Measurements from ENCODE around the gene DAP. TPM values are rescaled to one million over a fixed set of nuclear protein-coding genes. Genes with fewer than 3 reads are reported as not detected.

Gene DAP
- total and polyA plus RNA-seq, 2 of the 13 experiments (the other 11 are each of a cell fraction or from before 2014, with no cell fraction given), result 22.0 to 57.5 TPM

DNA sequence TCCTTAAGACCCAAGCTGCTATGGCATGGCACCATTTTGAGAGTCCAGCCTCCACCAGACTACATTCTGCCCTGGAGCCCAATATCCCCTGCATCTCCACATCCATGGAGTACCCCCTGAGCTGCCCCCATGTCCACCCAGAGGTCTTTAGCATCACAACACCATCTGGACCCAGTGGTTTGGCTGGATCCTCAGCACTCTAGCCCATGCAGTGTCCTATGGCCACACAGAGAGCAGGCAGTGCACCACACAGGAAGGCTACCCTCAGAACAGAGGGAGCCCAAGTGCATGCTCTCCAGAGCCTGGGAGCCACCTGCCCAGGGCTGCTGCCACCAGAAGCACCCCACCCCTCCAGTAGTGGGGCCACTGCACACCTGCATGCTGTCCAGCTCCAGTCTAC, 18.6 kb upstream of the DAP start:
- H3K79me2 ChIP-seq (ENCODE audit: insufficient read depth, low read length), result no peaks in the 10 kb centered on the region
- ATAC-seq, result no peak; the same call in 2 of the 3 replicates
- H3K4me2 ChIP-seq (ENCODE audit: low read depth, low read length), result no peak overlapping the region
- DNase-seq (ENCODE audit: low spot score), result no peak
- no peak overlapping the region for H3K4me3 ChIP-seq (replicated peaks in 1 of 3; ENCODE audit: insufficient read depth in 1 of 3, low read depth in 2 of 3, low read length in 3 of 3)
- no peaks in the 10 kb centered on the region for H3K9me3 ChIP-seq (ENCODE audit: low read length)
- H3K9ac ChIP-seq (ENCODE audit: insufficient read depth, low read depth, low read length), result no peak overlapping the region
- ChIA-PET CTCF (ENCODE audit: low intra/inter-chr PET ratio, low total read pairs) (no interaction called here), POLR2A (no interaction called here)
- in situ Hi-C loops (cut with HindIII; ENCODE audit: extremely low pct_ligation_motif_present, low pct_unique_long_range_greater_than_20kb) (no loop called here), intact Hi-C loops (cut with micrococcal nuclease; ENCODE audit: unreplicated experiment) (no loop called here)
- H3K4me1 ChIP-seq (ENCODE audit: insufficient read depth, low read length), result no peaks in the 10 kb centered on the region
- H4K20me1 ChIP-seq (ENCODE audit: insufficient read depth, low read length), result no peaks in the 10 kb centered on the region
- no peak overlapping the region for H3K27ac ChIP-seq (ENCODE audit: extremely low read length, insufficient read depth, low read length)
- no peak for FAIRE-seq
- BruUV-seq (replicated peaks), result no TSS peak
- H2AFZ ChIP-seq (ENCODE audit: low read length), result no peak overlapping the region
- no peak for TF ChIP-seq ZFP36L2 (CRISPR knock-in tag; IDR thresholded peaks at IDR 0.05)
- TF ChIP-seq MLLT10 (CRISPR knock-in tag; IDR thresholded peaks at IDR 0.05), result no peak
- no peak for TF ChIP-seq ZNF841 (CRISPR knock-in tag; IDR thresholded peaks at IDR 0.05; ENCODE audit: borderline replicate concordance)
- TF ChIP-seq, protein P1, sequence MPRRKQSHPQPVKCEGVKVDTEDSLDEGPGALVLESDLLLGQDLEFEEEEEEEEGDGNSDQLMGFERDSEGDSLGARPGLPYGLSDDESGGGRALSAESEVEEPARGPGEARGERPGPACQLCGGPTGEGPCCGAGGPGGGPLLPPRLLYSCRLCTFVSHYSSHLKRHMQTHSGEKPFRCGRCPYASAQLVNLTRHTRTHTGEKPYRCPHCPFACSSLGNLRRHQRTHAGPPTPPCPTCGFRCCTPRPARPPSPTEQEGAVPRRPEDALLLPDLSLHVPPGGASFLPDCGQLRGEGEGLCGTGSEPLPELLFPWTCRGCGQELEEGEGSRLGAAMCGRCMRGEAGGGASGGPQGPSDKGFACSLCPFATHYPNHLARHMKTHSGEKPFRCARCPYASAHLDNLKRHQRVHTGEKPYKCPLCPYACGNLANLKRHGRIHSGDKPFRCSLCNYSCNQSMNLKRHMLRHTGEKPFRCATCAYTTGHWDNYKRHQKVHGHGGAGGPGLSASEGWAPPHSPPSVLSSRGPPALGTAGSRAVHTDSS (CRISPR knock-in tag; conservative IDR thresholded peaks at IDR 0.05), result no peak
- no peak for TF ChIP-seq RBFOX2 (IDR thresholded peaks at IDR 0.05; ENCODE audit: low read depth, low read length)
- H3K36me3 ChIP-seq (replicated peaks in 1 of 2; ENCODE audit: control insufficient read depth in 1 of 2, insufficient read depth in 2 of 2, low read length in 2 of 2), result no peaks in the 10 kb centered on the region
- no peaks in the 10 kb centered on the region for H3K27me3 ChIP-seq (ENCODE audit: control insufficient read depth in 1 of 2, insufficient read depth in 2 of 2, low read length in 2 of 2)

DNA sequence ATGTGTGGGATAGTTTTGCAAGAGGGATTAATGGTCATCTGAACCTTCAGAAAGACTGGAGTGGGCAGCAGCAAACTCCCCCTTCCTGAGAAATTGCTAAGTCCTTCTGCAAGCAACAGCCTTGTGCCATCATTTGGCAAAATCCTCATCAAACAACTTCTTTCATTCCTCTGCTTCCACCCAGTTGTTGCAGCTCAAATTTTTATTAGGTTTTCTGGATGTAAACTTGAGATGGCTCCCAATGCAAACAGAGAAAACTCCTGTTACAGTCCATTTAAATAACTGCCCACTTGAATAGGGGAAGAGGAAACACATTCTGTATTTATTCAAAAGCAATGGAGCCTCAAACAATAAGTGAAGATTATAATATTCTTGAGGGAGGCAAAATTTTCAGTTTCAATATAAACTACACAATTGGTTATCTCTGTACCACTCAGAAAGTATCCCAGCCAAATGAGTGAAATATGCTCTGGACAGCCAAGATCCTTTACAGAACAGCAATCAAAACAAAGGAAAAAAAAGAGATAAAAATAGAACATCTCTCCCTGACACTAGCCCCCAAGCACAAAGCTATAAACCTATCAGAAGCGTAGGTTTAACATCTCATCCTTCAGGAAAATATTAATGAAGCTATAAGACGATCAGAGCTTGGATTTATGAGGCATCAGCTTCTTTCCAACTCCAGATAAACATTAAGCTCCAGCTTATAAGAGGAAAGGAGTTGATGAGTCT, 17.3 kb upstream of the DAP start:
- H3K27me3 ChIP-seq (ENCODE audit: control insufficient read depth in 1 of 2, insufficient read depth in 2 of 2, low read length in 2 of 2), result no peaks in the 10 kb centered on the region
- no peaks in the 10 kb centered on the region for H3K36me3 ChIP-seq (replicated peaks in 1 of 2; ENCODE audit: control insufficient read depth in 1 of 2, insufficient read depth in 2 of 2, low read length in 2 of 2)
- H3K4me2 ChIP-seq (ENCODE audit: low read depth, low read length), result no peak overlapping the region
- DNase-seq (ENCODE audit: low spot score), result no peak
- H4K20me1 ChIP-seq (ENCODE audit: insufficient read depth, low read length), result no peaks in the 10 kb centered on the region
- POLR2A ChIA-PET, result no interaction called here
- intact Hi-C loops (cut with micrococcal nuclease; ENCODE audit: unreplicated experiment), result no loop called here
- CTCF ChIA-PET (ENCODE audit: low intra/inter-chr PET ratio, low total read pairs), result no interaction called here
- BruUV-seq (replicated peaks), result no TSS peak
- no peaks in the 10 kb centered on the region for H3K4me1 ChIP-seq (ENCODE audit: insufficient read depth, low read length)
- H3K27ac ChIP-seq (ENCODE audit: extremely low read length, insufficient read depth, low read length), result no peak overlapping the region
- no peaks in the 10 kb centered on the region for H3K9me3 ChIP-seq (ENCODE audit: low read length)
- ATAC-seq, result no peak
- no peak overlapping the region for H3K9ac ChIP-seq (ENCODE audit: insufficient read depth, low read depth, low read length)
- 0% methylated on average over 2 of the region's 2 CpGs for WGBS (ENCODE audit: low lambda C conversion rate)
- no peaks in the 10 kb centered on the region for H3K79me2 ChIP-seq (ENCODE audit: insufficient read depth, low read length)
- FAIRE-seq, result no peak
- H3K4me3 ChIP-seq (replicated peaks in 1 of 3; ENCODE audit: insufficient read depth in 1 of 3, low read depth in 2 of 3, low read length in 3 of 3), result no peak overlapping the region
- in situ Hi-C loops (cut with HindIII; ENCODE audit: extremely low pct_ligation_motif_present, low pct_unique_long_range_greater_than_20kb), result no loop called here
- H2AFZ ChIP-seq (ENCODE audit: low read length), result no peak overlapping the region
- no peak for TF ChIP-seq KDM2A (CRISPR knock-in tag; IDR thresholded peaks at IDR 0.05; ENCODE audit: borderline replicate concordance, low read depth)
- no peak for TF ChIP-seq POGZ (CRISPR knock-in tag; IDR thresholded peaks at IDR 0.05)
- TF ChIP-seq ZFP41 (CRISPR knock-in tag; IDR thresholded peaks at IDR 0.05; ENCODE audit: borderline replicate concordance), result no peak
- TF ChIP-seq ZNF556 (CRISPR knock-in tag; IDR thresholded peaks at IDR 0.05; ENCODE audit: borderline replicate concordance), result no peak
- TF ChIP-seq ZNF264 (CRISPR knock-in tag; IDR thresholded peaks at IDR 0.05), result no peak
- no peak for TF ChIP-seq ZNF563 (CRISPR knock-in tag; IDR thresholded peaks at IDR 0.05)
- no peak for TF ChIP-seq ZNF432 (CRISPR knock-in tag; IDR thresholded peaks at IDR 0.05; ENCODE audit: borderline replicate concordance)
- no peak for TF ChIP-seq ADNP (CRISPR knock-in tag; IDR thresholded peaks at IDR 0.05)
- TF ChIP-seq ZBTB7B (CRISPR knock-in tag; IDR thresholded peaks at IDR 0.05), result no peak
- TF ChIP-seq ZNF607 (CRISPR knock-in tag; IDR thresholded peaks at IDR 0.05; ENCODE audit: borderline replicate concordance), result no peak
- TF ChIP-seq, protein P2, sequence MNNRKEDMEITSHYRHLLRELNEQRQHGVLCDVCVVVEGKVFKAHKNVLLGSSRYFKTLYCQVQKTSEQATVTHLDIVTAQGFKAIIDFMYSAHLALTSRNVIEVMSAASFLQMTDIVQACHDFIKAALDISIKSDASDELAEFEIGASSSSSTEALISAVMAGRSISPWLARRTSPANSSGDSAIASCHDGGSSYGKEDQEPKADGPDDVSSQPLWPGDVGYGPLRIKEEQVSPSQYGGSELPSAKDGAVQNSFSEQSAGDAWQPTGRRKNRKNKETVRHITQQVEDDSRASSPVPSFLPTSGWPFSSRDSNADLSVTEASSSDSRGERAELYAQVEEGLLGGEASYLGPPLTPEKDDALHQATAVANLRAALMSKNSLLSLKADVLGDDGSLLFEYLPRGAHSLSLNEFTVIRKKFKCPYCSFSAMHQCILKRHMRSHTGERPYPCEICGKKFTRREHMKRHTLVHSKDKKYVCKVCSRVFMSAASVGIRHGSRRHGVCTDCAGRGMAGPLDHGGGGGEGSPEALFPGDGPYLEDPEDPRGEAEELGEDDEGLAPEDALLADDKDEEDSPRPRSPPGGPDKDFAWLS (CRISPR knock-in tag; IDR thresholded peaks at IDR 0.05; ENCODE audit: borderline replicate concordance), result no peak

Data from HepG2 (cell line).